HL-60 (cell line): ENCODE results near the gene USP3.

Experiments used
- DNase-seq, 2 experiments: peaks; one replicate each; pipeline ENCODE4 v3.0.0-alpha.2; 2010 to 2020; ENCODE audit warnings: low read depth in 1 of 2, low spot score in 1 of 2
- H3K27ac ChIP-seq: fragments of 250-450 bp; sonication (Bioruptor Pico); replicated peaks from 2 replicates; pipeline ENCODE4 v1.5.1; 2020; ENCODE audit warnings: mild to moderate bottlenecking, moderate library complexity
- H3K27me3 ChIP-seq: fragments of 250-450 bp; sonication (Bioruptor Pico); 2 replicates; pipeline ENCODE4 v1.5.1; 2021; ENCODE audit warnings: mild to moderate bottlenecking, moderate library complexity; ENCODE audit not compliant: insufficient read depth, poor library complexity, severe bottlenecking
- H3K4me3 ChIP-seq: replicated peaks from 2 replicates; pipeline ENCODE4 v1.5.1; 2011; ENCODE audit warnings: mild to moderate bottlenecking, control low read depth, low read length; ENCODE audit not compliant: insufficient read depth
- CTCF ChIP-seq: IDR thresholded peaks from one replicate; pipeline ENCODE4 v1.5.1; 2011; ENCODE audit warnings: low read length, control low read depth, inconsistent platforms; ENCODE audit not compliant: insufficient read depth
- GABPA ChIP-seq: IDR thresholded peaks from 2 replicates; pipeline ENCODE4 v1.6.1; 2012; ENCODE audit warnings: low read depth
- POLR2AphosphoS5 ChIP-seq: IDR thresholded peaks from 2 replicates; pipeline ENCODE4 v1.6.1; 2012; ENCODE audit warnings: low read depth
- SPI1 ChIP-seq: IDR thresholded peaks from 2 replicates; pipeline ENCODE4 v1.6.1; 2012; ENCODE audit warnings: low read depth, mild to moderate bottlenecking, borderline replicate concordance
- TF ChIP-seq, protein P1 (sequence below): IDR thresholded peaks from 2 replicates; pipeline ENCODE4 v1.6.1; 2012; ENCODE audit warnings: low read depth; ENCODE audit not compliant: insufficient replicate concordance

Gene USP3

GRCh38 chr15:63582718-63583426 is 78.5 kb downstream of the USP3 start:
- DNase-seq = no peak
- no peak overlapping the region for H3K4me3 ChIP-seq
- TF ChIP-seq, protein P1, sequence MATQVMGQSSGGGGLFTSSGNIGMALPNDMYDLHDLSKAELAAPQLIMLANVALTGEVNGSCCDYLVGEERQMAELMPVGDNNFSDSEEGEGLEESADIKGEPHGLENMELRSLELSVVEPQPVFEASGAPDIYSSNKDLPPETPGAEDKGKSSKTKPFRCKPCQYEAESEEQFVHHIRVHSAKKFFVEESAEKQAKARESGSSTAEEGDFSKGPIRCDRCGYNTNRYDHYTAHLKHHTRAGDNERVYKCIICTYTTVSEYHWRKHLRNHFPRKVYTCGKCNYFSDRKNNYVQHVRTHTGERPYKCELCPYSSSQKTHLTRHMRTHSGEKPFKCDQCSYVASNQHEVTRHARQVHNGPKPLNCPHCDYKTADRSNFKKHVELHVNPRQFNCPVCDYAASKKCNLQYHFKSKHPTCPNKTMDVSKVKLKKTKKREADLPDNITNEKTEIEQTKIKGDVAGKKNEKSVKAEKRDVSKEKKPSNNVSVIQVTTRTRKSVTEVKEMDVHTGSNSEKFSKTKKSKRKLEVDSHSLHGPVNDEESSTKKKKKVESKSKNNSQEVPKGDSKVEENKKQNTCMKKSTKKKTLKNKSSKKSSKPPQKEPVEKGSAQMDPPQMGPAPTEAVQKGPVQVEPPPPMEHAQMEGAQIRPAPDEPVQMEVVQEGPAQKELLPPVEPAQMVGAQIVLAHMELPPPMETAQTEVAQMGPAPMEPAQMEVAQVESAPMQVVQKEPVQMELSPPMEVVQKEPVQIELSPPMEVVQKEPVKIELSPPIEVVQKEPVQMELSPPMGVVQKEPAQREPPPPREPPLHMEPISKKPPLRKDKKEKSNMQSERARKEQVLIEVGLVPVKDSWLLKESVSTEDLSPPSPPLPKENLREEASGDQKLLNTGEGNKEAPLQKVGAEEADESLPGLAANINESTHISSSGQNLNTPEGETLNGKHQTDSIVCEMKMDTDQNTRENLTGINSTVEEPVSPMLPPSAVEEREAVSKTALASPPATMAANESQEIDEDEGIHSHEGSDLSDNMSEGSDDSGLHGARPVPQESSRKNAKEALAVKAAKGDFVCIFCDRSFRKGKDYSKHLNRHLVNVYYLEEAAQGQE = no peak
- TF ChIP-seq CTCF (no peak), GABPA (no peak), POLR2AphosphoS5 (no peak), SPI1 (no peak)

DNA sequence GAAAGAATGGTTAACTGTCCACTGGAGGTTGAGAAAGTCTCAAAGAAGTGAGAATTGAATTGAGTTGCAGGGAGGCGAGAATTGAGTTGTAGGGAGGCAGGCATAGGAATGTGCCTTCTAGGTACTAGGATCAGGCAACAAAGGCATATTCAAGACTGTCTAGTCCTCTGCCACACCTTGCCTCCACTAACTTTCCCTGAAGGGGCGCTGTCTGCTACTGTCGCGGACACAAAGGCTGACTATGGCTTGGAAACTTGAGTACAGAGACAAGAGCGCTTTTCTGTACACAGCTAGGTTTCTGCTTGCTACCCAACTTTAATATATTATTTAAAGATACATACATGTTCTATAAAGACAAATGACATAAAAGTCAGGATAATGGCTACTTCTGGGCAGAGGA is 82.4 kb downstream of the USP3 start:
- no peak for DNase-seq
- H3K27ac ChIP-seq = no peak overlapping the region

More at GRCh38 chr15:63582718-63583426, 78.5 kb downstream of the USP3 start:
- Histone ChIP-seq H3K27ac (no peak overlapping the region), H3K27me3 (no peaks in the 10 kb centered on the region)

GRCh38 chr15:63587527-63587926 is 83.1 kb downstream of the USP3 start:
- Histone ChIP-seq H3K27ac (no peak overlapping the region), H3K4me3 (no peak overlapping the region)
- TF ChIP-seq SPI1 (no peak), POLR2AphosphoS5 (no peak), CTCF (no peak), GABPA (no peak)
- TF ChIP-seq, protein P1 = no peak

More for the DNA sequence above, 82.4 kb downstream of the USP3 start:
- TF ChIP-seq CTCF (no peak), SPI1 (no peak), GABPA (no peak), POLR2AphosphoS5 (no peak)
- TF ChIP-seq, protein P1 = no peak
- Histone ChIP-seq H3K4me3 (no peak overlapping the region), H3K27me3 (no peaks in the 10 kb centered on the region)

More at GRCh38 chr15:63587527-63587926, 83.1 kb downstream of the USP3 start:
- no peak for DNase-seq
- no peaks in the 10 kb centered on the region for H3K27me3 ChIP-seq
